Left ventricle myocardium inferior (tissue), 1 donor: ENCODE data around the gene ARHGAP32. TPM values are rescaled to one million over a fixed set of nuclear protein-coding genes. Genes with fewer than 3 reads are reported as not detected.

ENCODE experiments used
- DNase-seq: peaks from one replicate; pipeline ENCODE4 v3.0.0-alpha.2; 2020
- H3K27ac ChIP-seq: fragments of 200-600 bp; replicated peaks from 2 replicates; pipeline ENCODE4 v1.8.0; 2021
- H3K27me3 ChIP-seq: fragments of 200-600 bp; 2 replicates; pipeline ENCODE4 v1.8.0; 2021; ENCODE audit warnings: low read depth
- H3K36me3 ChIP-seq: fragments of 200-600 bp; 2 replicates; pipeline ENCODE4 v1.8.0; 2021
- H3K4me1 ChIP-seq: fragments of 200-600 bp; 2 replicates; pipeline ENCODE4 v1.8.0; 2021
- H3K4me3 ChIP-seq: fragments of 200-600 bp; 2 replicates; pipeline ENCODE4 v1.8.0; 2021; ENCODE audit warnings: mild to moderate bottlenecking, moderate library complexity
- H3K9me3 ChIP-seq: fragments of 200-600 bp; replicated peaks from 2 replicates; pipeline ENCODE4 v1.8.0; 2021
- intact Hi-C: fragments of 100-400 bp; cut with micrococcal nuclease; formaldehyde crosslinking; loops from one replicate; pipeline ENCODE4 v1.11.0; 2022
- total RNA-seq: library from RNA; stranded (reverse); fragmentation: NEBNext Ultra II Directional; extraction: Animal tissue kit (Norgen Biotek cat#: 25700); gene quantifications from one replicate; pipeline ENCODE4 v1.2.1, GENCODE V29; 2021
- TF ChIP-seq, protein P1 (sequence below): fragments of 200-600 bp; IDR thresholded peaks from 2 replicates; pipeline ENCODE4 v1.8.0; 2021; ENCODE audit warnings: antibody characterized with exemption, mild to moderate bottlenecking, borderline replicate concordance
- donor health status: DM: no; HTN: yes; CAD: no; lungs with severe emphysema.

The ARHGAP32 gene
- total RNA-seq, 1 donor from 2014 or later = 5.3 TPM

GRCh38 chr11:129035244-129035643 lies 156.9 kb downstream of the ARHGAP32 start:
- H3K9me3 ChIP-seq = peaks cover 21% of the 10 kb centered on the region
- no peak overlapping the region for H3K4me3 ChIP-seq
- H3K36me3 ChIP-seq = peaks cover 9% of the 10 kb centered on the region
- no peaks in the 10 kb centered on the region for H3K4me1 ChIP-seq
- intact Hi-C loops = no loop called here
- no peak for DNase-seq
- H3K27ac ChIP-seq = no peak overlapping the region
- TF ChIP-seq, protein P1, sequence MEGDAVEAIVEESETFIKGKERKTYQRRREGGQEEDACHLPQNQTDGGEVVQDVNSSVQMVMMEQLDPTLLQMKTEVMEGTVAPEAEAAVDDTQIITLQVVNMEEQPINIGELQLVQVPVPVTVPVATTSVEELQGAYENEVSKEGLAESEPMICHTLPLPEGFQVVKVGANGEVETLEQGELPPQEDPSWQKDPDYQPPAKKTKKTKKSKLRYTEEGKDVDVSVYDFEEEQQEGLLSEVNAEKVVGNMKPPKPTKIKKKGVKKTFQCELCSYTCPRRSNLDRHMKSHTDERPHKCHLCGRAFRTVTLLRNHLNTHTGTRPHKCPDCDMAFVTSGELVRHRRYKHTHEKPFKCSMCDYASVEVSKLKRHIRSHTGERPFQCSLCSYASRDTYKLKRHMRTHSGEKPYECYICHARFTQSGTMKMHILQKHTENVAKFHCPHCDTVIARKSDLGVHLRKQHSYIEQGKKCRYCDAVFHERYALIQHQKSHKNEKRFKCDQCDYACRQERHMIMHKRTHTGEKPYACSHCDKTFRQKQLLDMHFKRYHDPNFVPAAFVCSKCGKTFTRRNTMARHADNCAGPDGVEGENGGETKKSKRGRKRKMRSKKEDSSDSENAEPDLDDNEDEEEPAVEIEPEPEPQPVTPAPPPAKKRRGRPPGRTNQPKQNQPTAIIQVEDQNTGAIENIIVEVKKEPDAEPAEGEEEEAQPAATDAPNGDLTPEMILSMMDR = no peak
- H3K27me3 ChIP-seq = no peaks in the 10 kb centered on the region

GRCh38 chr11:129034001-129034400 lies 158.1 kb downstream of the ARHGAP32 start:
- TF ChIP-seq, protein P1 = no peak

DNA sequence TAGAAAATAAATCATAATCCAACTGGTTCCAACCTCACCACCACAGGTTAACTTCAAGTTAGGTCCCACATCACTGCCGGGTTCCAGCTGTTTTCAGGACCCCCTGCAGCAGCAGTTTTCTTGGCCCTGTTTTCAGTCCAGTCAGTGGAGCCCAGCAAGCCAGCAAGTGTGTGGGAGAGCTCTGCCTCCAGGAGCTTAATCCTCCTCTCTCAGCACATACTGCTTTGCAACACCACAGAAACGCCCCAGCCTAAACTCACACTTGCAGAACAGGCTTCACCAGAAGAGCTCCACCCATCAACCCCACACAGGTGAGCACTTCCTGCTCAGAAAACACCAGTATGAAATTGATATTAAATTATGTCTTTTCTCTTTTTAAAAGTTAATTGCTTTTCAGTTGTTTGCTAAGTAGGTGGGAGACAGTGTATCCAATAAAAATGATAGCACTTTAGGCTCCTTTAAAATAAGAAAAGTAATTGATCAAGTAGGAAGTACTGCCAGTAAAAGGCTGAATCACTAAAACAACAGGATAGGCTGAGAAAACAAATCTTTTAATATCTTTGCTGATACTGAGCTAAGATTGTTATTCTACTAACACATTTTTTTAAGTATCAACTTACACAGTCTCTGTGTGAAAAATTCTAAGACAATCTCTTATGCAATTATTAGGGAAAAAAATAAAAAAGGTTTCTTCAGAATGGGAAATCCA lies 168.0 kb downstream of the ARHGAP32 start:
- no peaks in the 10 kb centered on the region for H3K9me3 ChIP-seq
- H3K27me3 ChIP-seq = no peaks in the 10 kb centered on the region
- intact Hi-C loops = no loop called here
- DNase-seq = no peak
- H3K27ac ChIP-seq = no peak overlapping the region
- no peak overlapping the region for H3K4me3 ChIP-seq
- TF ChIP-seq, protein P1 = no peak
- no peaks in the 10 kb centered on the region for H3K36me3 ChIP-seq
- peaks cover 12% of the 10 kb centered on the region for H3K4me1 ChIP-seq

More at GRCh38 chr11:129034001-129034400, 158.1 kb downstream of the ARHGAP32 start:
- no peak overlapping the region for H3K4me3 ChIP-seq
- H3K27me3 ChIP-seq = no peaks in the 10 kb centered on the region
- no peak overlapping the region for H3K27ac ChIP-seq
- no peaks in the 10 kb centered on the region for H3K4me1 ChIP-seq
- no peak for DNase-seq
- H3K9me3 ChIP-seq = peaks cover 20% of the 10 kb centered on the region
- peaks cover 9% of the 10 kb centered on the region for H3K36me3 ChIP-seq
- intact Hi-C loops = no loop called here

GRCh38 chr11:129021295-129021694 lies 170.8 kb downstream of the ARHGAP32 start:
- Histone ChIP-seq H3K9me3 (no peaks in the 10 kb centered on the region), H3K36me3 (no peaks in the 10 kb centered on the region), H3K27me3 (no peaks in the 10 kb centered on the region), H3K4me3 (no peak overlapping the region), H3K27ac (no peak overlapping the region), H3K4me1 (peaks cover 12% of the 10 kb centered on the region)
- no peak for DNase-seq
- TF ChIP-seq, protein P1 = no peak
- intact Hi-C loops = no loop called here

- no peak overlapping the region for H3K4me3 ChIP-seq
- H3K27me3 ChIP-seq = no peaks in the 10 kb centered on the region
- H3K4me1 ChIP-seq = peaks cover 12% of the 10 kb centered on the region
- no peak for DNase-seq
- H3K9me3 ChIP-seq = no peaks in the 10 kb centered on the region
- TF ChIP-seq, protein P1 = no peak
- H3K36me3 ChIP-seq = no peaks in the 10 kb centered on the region
- H3K27ac ChIP-seq = no peak overlapping the region
- intact Hi-C loops = no loop called here
Observed at GRCh38 chr11:129018991-129019390, 173.1 kb downstream of the ARHGAP32 start.
